HEK293 (cell line): ENCODE data around the gene PVALEF.

Source experiments
- CTCF ChIA-PET: fragments of 350-600 bp; formaldehyde crosslinking; extraction: SDS; loops from one replicate; lab custom pipeline; 2021; ENCODE audit warnings: antibody characterized with exemption; lab: Yijun Ruan, JAX
- POLR2A ChIA-PET: fragments of 300-600 bp; formaldehyde crosslinking; extraction: SDS; loops from one replicate; lab custom pipeline; 2020; ENCODE audit warnings: antibody characterized with exemption, inconsistent platforms; lab: Yijun Ruan, JAX
- H3K27ac ChIP-seq: fragments of 200-500 bp; sonication (Bioruptor generic); 2 replicates; pipeline ENCODE4 v1.5.1; 2014; ENCODE audit warnings: low read depth, low read length, control low read depth, inconsistent platforms; ENCODE audit errors: extremely low read depth
- H3K36me3 ChIP-seq, 2 experiments: fragments of 200-500 bp in 1 of 2; sonication (Bioruptor generic) in 1 of 2; 1 replicate in 1 of 2; 2 replicates in 1 of 2; pipeline ENCODE4 v1.5.1; 2014 to 2017; ENCODE audit warnings: inconsistent platforms in 2 of 2, low read length in 2 of 2; ENCODE audit not compliant: control insufficient read depth in 2 of 2, insufficient read depth in 1 of 2
- H3K4me1 ChIP-seq: fragments of 200-500 bp; sonication (Bioruptor generic); 2 replicates; pipeline ENCODE4 v1.5.1; 2014; ENCODE audit warnings: mild to moderate bottlenecking, low read length, inconsistent platforms; ENCODE audit not compliant: control insufficient read depth, insufficient read depth
- H3K4me3 ChIP-seq: 2 replicates; pipeline ENCODE4 v1.5.1; 2011; ENCODE audit warnings: low read depth, mild to moderate bottlenecking, control low read depth, low read length, moderate library complexity
- H3K9me3 ChIP-seq: fragments of 200-500 bp; sonication (Bioruptor generic); 2 replicates; pipeline ENCODE4 v1.5.1; 2014; ENCODE audit warnings: low read depth, low read length, inconsistent platforms; ENCODE audit not compliant: control insufficient read depth, insufficient read depth
- CTCF ChIP-seq: fragments of 450-650 bp; formaldehyde crosslinking; IDR thresholded peaks from 2 replicates; pipeline ENCODE4 v1.5.1; 2016; ENCODE audit warnings: missing biosample characterization, missing genetic modification characterization
- EGR2 ChIP-seq: fragments of 450-650 bp; formaldehyde crosslinking; IDR thresholded peaks from 2 replicates; pipeline ENCODE4 v1.5.1; 2016; ENCODE audit warnings: low read depth, missing biosample characterization, missing genetic modification characterization
- GLIS2 ChIP-seq: fragments of 450-650 bp; formaldehyde crosslinking; IDR thresholded peaks from 2 replicates; pipeline ENCODE4 v1.5.1; 2016; ENCODE audit warnings: missing biosample characterization, missing genetic modification characterization
- OVOL3 ChIP-seq: fragments of 450-650 bp; formaldehyde crosslinking; IDR thresholded peaks from 2 replicates; pipeline ENCODE4 v1.5.1; 2016; ENCODE audit warnings: missing biosample characterization, missing genetic modification characterization
- PRDM10 ChIP-seq: fragments of 450-650 bp; formaldehyde crosslinking; IDR thresholded peaks from 2 replicates; pipeline ENCODE4 v1.5.1; 2016; ENCODE audit warnings: missing biosample characterization, missing genetic modification characterization
- ZBTB6 ChIP-seq: fragments of 450-650 bp; formaldehyde crosslinking; IDR thresholded peaks from 2 replicates; pipeline ENCODE4 v1.5.1; 2017; ENCODE audit warnings: missing biosample characterization, missing genetic modification characterization
- ZBTB8A ChIP-seq: fragments of 450-650 bp; formaldehyde crosslinking; IDR thresholded peaks from 2 replicates; pipeline ENCODE4 v1.5.1; 2016; ENCODE audit warnings: missing biosample characterization, missing genetic modification characterization
- ZFHX2 ChIP-seq: fragments of 450-650 bp; formaldehyde crosslinking; conservative IDR thresholded peaks from 2 replicates; pipeline ENCODE4 v1.5.1; 2016; ENCODE audit warnings: missing biosample characterization, missing genetic modification characterization
- ZIC2 ChIP-seq: fragments of 450-650 bp; formaldehyde crosslinking; IDR thresholded peaks from 2 replicates; pipeline ENCODE4 v1.5.1; 2016; ENCODE audit warnings: missing biosample characterization, missing genetic modification characterization
- ZNF274 ChIP-seq, 2 experiments: fragments of 200-500 bp in 1 of 2; fragments of 450-650 bp in 1 of 2; sonication (Bioruptor generic) in 1 of 2; formaldehyde crosslinking in 1 of 2; IDR thresholded peaks; 2 replicates each; pipeline versions ENCODE4 v1.5.1 to v1.6.1; 2014 to 2016; ENCODE audit warnings: borderline replicate concordance in 1 of 2, inconsistent platforms in 1 of 2, low read length in 1 of 2, missing biosample characterization in 1 of 2, missing genetic modification characterization in 1 of 2
- ZNF423 ChIP-seq: fragments of 450-650 bp; formaldehyde crosslinking; IDR thresholded peaks from 2 replicates; pipeline ENCODE4 v1.5.1; 2016; ENCODE audit warnings: missing biosample characterization, missing genetic modification characterization
- ZNF433 ChIP-seq: fragments of 450-650 bp; formaldehyde crosslinking; IDR thresholded peaks from 2 replicates; pipeline ENCODE4 v1.5.1; 2016; ENCODE audit warnings: missing biosample characterization, missing genetic modification characterization, low read depth
- ZNF473 ChIP-seq: fragments of 450-650 bp; formaldehyde crosslinking; IDR thresholded peaks from 2 replicates; pipeline ENCODE4 v1.5.1; 2017; ENCODE audit warnings: missing biosample characterization, missing genetic modification characterization
- ZNF513 ChIP-seq: fragments of 450-650 bp; IDR thresholded peaks from 2 replicates; pipeline ENCODE4 v1.5.1; 2018; ENCODE audit warnings: missing biosample characterization, missing genetic modification characterization
- ZNF560 ChIP-seq: fragments of 450-650 bp; formaldehyde crosslinking; IDR thresholded peaks from 2 replicates; pipeline ENCODE4 v1.5.1; 2017; ENCODE audit warnings: missing biosample characterization, missing genetic modification characterization, borderline replicate concordance
- ZNF670 ChIP-seq: fragments of 450-650 bp; formaldehyde crosslinking; IDR thresholded peaks from 2 replicates; pipeline ENCODE4 v1.5.1; 2016; ENCODE audit warnings: missing biosample characterization, missing genetic modification characterization, low read depth
- ZNF777 ChIP-seq: fragments of 450-650 bp; formaldehyde crosslinking; IDR thresholded peaks from 2 replicates; pipeline ENCODE4 v1.5.1; 2017; ENCODE audit warnings: missing biosample characterization, missing genetic modification characterization, borderline replicate concordance
- ZNF843 ChIP-seq: fragments of 450-650 bp; formaldehyde crosslinking; IDR thresholded peaks from 2 replicates; pipeline ENCODE4 v1.5.1; 2016; ENCODE audit warnings: missing biosample characterization, missing genetic modification characterization

Gene PVALEF

GRCh38 chr17:81189016-81189415, 23.7 kb downstream of the PVALEF start:
- ChIA-PET CTCF (interaction anchor here (1.8 kb wide), 1 partner anchor 46 kb away, joined by 7 read pairs; no protein-coding TSS in a partner anchor), POLR2A (no interaction called here)
- peaks cover 0 to 50% of the 10 kb centered on the region in 2 experiments; a peak in 1 of 3 replicates for H3K36me3 ChIP-seq

GRCh38 chr17:81189670-81190530, 24.6 kb downstream of the PVALEF start:
- no peaks in the 10 kb centered on the region for H3K4me1 ChIP-seq
- no peak overlapping the region for H3K27ac ChIP-seq
- H3K4me3 ChIP-seq: no peak overlapping the region
- ChIA-PET CTCF (interaction anchor here (1.6 to 1.8 kb wide), 2 partner anchors 11 to 47 kb away, joined by 7 to 12 read pairs; no protein-coding TSS in a partner anchor), POLR2A (interaction anchor here (0.6 to 1.5 kb wide), 2 partner anchors 13 to 49 kb away, joined by 3 read pairs; partner anchors contain the start of genes NDUFAF8 and TEPSIN)
- peaks cover 0 to 58% of the 10 kb centered on the region in 2 experiments; a peak in 1 of 3 replicates for H3K36me3 ChIP-seq
- TF ChIP-seq CTCF (tag by site-specific recombination) (peak; percentile 71), ZIC2 (tag by site-specific recombination) (peak; percentile 46; the same call in 1 of the 2 replicates), ZFHX2 (tag by site-specific recombination) (peak; percentile 39; the same call in 1 of the 2 replicates), OVOL3 (tag by site-specific recombination) (no peak), ZNF560 (tag by site-specific recombination) (no peak), EGR2 (tag by site-specific recombination) (peak; percentile 48; the same call in 1 of the 2 replicates), ZNF777 (tag by site-specific recombination) (no peak)
- no peaks in the 10 kb centered on the region for H3K9me3 ChIP-seq

More at GRCh38 chr17:81189016-81189415, 23.7 kb downstream of the PVALEF start:
- H3K4me3 ChIP-seq: no peak overlapping the region
- H3K27ac ChIP-seq: no peak overlapping the region
- H3K9me3 ChIP-seq: no peaks in the 10 kb centered on the region
- H3K4me1 ChIP-seq: no peaks in the 10 kb centered on the region
- TF ChIP-seq ZNF670 (tag by site-specific recombination) (no peak), ZNF423 (tag by site-specific recombination) (no peak), ZNF433 (tag by site-specific recombination) (no peak), GLIS2 (tag by site-specific recombination) (0 out of 2 replicates have a peak, but pooled peaks have one; percentile 21), ZNF843 (no peak)
- TF ChIP-seq, all 188 proteins: peak for 1

- TF ChIP-seq PRDM10 (tag by site-specific recombination) (no peak), ZFHX2 (tag by site-specific recombination) (peak; percentile 73), ZNF274 (IDR thresholded peaks at IDR 0.05; ENCODE audit: low read length) (no peak), ZNF274 (tag by site-specific recombination; IDR thresholded peaks at IDR 0.05; ENCODE audit: borderline replicate concordance) (no peak), ZBTB8A (tag by site-specific recombination) (no peak), EGR2 (tag by site-specific recombination) (peak; percentile 75), ZBTB6 (tag by site-specific recombination) (no peak), ZNF473 (tag by site-specific recombination) (no peak), ZNF513 (tag by site-specific recombination) (no peak)
- TF ChIP-seq, all 188 proteins: peak for 2
- no peak overlapping the region for H3K27ac ChIP-seq
- no peaks in the 10 kb centered on the region for H3K4me1 ChIP-seq
- CTCF ChIA-PET: interaction anchor here (1.6 to 2.0 kb wide), 2 partner anchors 10 to 48 kb away, joined by 10 to 12 read pairs; no protein-coding TSS in a partner anchor
- POLR2A ChIA-PET: interaction anchor here (0.5 to 1.5 kb wide), 3 partner anchors 12 to 198 kb away, joined by 3 to 4 read pairs (median 3); partner anchors contain the start of genes NDUFAF8 and TEPSIN
- no peaks in the 10 kb centered on the region for H3K9me3 ChIP-seq
- H3K4me3 ChIP-seq: no peak overlapping the region
- peaks cover 0 to 65% of the 10 kb centered on the region in 2 experiments; a peak in 1 of 3 replicates for H3K36me3 ChIP-seq
Measured at GRCh38 chr17:81190591-81190990, 25.3 kb downstream of the PVALEF start.
